MM.1S (cell line): ENCODE data around the gene RASSF1.

ENCODE experiments used
- EZH2 ChIP-seq: fragments of 300-600 bp; sonication (generic); optimal IDR thresholded peaks from 2 replicates; pipeline ENCODE3; 2017; ENCODE audit warnings: low read depth, mild to moderate bottlenecking, antibody characterized with exemption, low read length, mixed read lengths
- EZH2phosphoT487 ChIP-seq: fragments of 300-600 bp; sonication (generic); IDR thresholded peaks from 2 replicates; pipeline ENCODE4 v1.6.1; 2018; ENCODE audit warnings: antibody characterized with exemption, low read length
- TF ChIP-seq, protein P1 (sequence below): fragments of 300-600 bp; sonication (generic); IDR thresholded peaks from 2 replicates; pipeline ENCODE4 v1.5.1; 2016; ENCODE audit warnings: antibody characterized with exemption, low read length, mixed read lengths

- TF ChIP-seq, protein P1, sequence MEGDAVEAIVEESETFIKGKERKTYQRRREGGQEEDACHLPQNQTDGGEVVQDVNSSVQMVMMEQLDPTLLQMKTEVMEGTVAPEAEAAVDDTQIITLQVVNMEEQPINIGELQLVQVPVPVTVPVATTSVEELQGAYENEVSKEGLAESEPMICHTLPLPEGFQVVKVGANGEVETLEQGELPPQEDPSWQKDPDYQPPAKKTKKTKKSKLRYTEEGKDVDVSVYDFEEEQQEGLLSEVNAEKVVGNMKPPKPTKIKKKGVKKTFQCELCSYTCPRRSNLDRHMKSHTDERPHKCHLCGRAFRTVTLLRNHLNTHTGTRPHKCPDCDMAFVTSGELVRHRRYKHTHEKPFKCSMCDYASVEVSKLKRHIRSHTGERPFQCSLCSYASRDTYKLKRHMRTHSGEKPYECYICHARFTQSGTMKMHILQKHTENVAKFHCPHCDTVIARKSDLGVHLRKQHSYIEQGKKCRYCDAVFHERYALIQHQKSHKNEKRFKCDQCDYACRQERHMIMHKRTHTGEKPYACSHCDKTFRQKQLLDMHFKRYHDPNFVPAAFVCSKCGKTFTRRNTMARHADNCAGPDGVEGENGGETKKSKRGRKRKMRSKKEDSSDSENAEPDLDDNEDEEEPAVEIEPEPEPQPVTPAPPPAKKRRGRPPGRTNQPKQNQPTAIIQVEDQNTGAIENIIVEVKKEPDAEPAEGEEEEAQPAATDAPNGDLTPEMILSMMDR, result no peak
- TF ChIP-seq EZH2 (no peak), EZH2phosphoT487 (no peak)
Observed at GRCh38 chr3:50327129-50327528, 13.5 kb downstream of the RASSF1 start.
